Psoas muscle (tissue), 8 donors: ENCODE data around the gene DLG5. TPM values are rescaled to one million over a fixed set of nuclear protein-coding genes. Genes with fewer than 3 reads are reported as not detected.

Experiments used
- ATAC-seq, 4 donors: fragments of 200-7000 bp; cut with Tn5 transposase; one replicate each; pipeline ENCODE4 v1.9.1; 2020; ENCODE audit warnings: moderate library complexity in 3 of 4, mild to moderate bottlenecking in 2 of 4
- DNase-seq, 2 donors: peaks; one replicate each; pipeline ENCODE4 v3.0.0-alpha.2; 2020
- H3K27ac ChIP-seq: fragments of 200-600 bp; one replicate; pipeline ENCODE4 v1.8.0; 2022
- H3K27me3 ChIP-seq, 3 donors: fragments of 200-600 bp in 1 of 3; one replicate each; pipeline versions ENCODE4 v1.6.1 to v1.8.0; 2013 to 2022; ENCODE audit warnings: low read length in 2 of 3, mild to moderate bottlenecking in 2 of 3, moderate library complexity in 1 of 3; ENCODE audit not compliant: insufficient read depth in 3 of 3
- H3K36me3 ChIP-seq, 2 donors: fragments of 200-600 bp in 1 of 2; one replicate each; pipeline versions ENCODE4 v1.6.1 to v1.8.0; 2013 to 2022; ENCODE audit warnings: low read depth in 1 of 2, mild to moderate bottlenecking in 1 of 2, moderate library complexity in 1 of 2; ENCODE audit not compliant: insufficient read depth in 1 of 2
- H3K4me1 ChIP-seq: fragments of 200-600 bp; one replicate; pipeline ENCODE4 v1.8.0; 2022
- H3K4me3 ChIP-seq: fragments of 200-600 bp; one replicate; pipeline ENCODE4 v1.8.0; 2022; ENCODE audit warnings: mild to moderate bottlenecking
- H3K9me3 ChIP-seq: fragments of 200-600 bp; one replicate; pipeline ENCODE4 v1.8.0; 2022
- CTCF ChIP-seq: fragments of 200-600 bp; IDR thresholded peaks from one replicate; pipeline ENCODE4 v1.8.0; 2022; ENCODE audit warnings: antibody characterized with exemption
- WGBS, 3 donors: extraction: QIAGEN DNeasy Blood & Tissue Kit; methylation state at CpG; one replicate each; pipeline versions ENCODE4 v1.1.6 to v1.1.7; 2013; 5-methylcytosine and 5-hydroxymethylcytosine counted together
- intact Hi-C, 2 donors: fragments of 100-400 bp; cut with DNase I; formaldehyde crosslinking; loops; one replicate each; pipeline versions ENCODE4 v1.11.0 to v1.14.2; 2022
- polyA plus RNA-seq, 3 donors: library from polyadenylated mRNA; stranded (reverse); fragments of 200-250 nt; gene quantifications; one replicate each; pipeline ENCODE4 v1.2.3, GENCODE V29; 2013
- total RNA-seq, 4 donors: library from RNA; stranded (reverse); fragmentation: NEBNext Ultra II Directional in 2 of 4; extraction: Animal tissue kit (Norgen Biotek cat#: 25700) in 2 of 4; gene quantifications; one replicate each; pipeline versions ENCODE4 v1.2.1 to v1.2.4, GENCODE V29; 2021 to 2023
- donor health status: healthy with polysubstance abuse.
- donor health status: DM: no; HTN: no; CAD: no; lungs with moderate emphysema.
- donor health status: Bipolar disorder and iron deficiency.
- donor health status: healthy.
- donor health status: DM: yes; HTN: yes; CAD: no.
- donor health status: DM: no; HTN: no; CAD: no.
- donor health status: DM: no; HTN: no; CAD: no.
- donor health status: DM: yes; HTN: yes; CAD: no.

The DLG5 gene
- total and polyA plus RNA-seq, 7 donors, result 10.2 to 62.9 (median 36.9) TPM

GRCh38 chr10:77859200-77859864 lies 67.2 kb downstream of the DLG5 start:
- no peak for DNase-seq
- no peak for TF ChIP-seq CTCF
- Histone ChIP-seq H3K27ac (no peak overlapping the region), H3K27me3 (no peaks in the 10 kb centered on the region), H3K9me3 (no peaks in the 10 kb centered on the region), H3K36me3 (peaks cover 0 to 16% of the 10 kb centered on the region in 2 donors), H3K4me3 (no peak overlapping the region), H3K4me1 (peaks cover 4% of the 10 kb centered on the region)
- intact Hi-C loops, result no loop called here
- ATAC-seq, result no peak
- WGBS, 3 donors, result 90 to 96% (median 96%) methylated on average over 7 of the region's 7 CpGs

GRCh38 chr10:77857272-77857671 lies 69.3 kb downstream of the DLG5 start:
- no peak for DNase-seq
- Histone ChIP-seq H3K4me1 (no peaks in the 10 kb centered on the region), H3K4me3 (no peak overlapping the region), H3K27ac (no peak overlapping the region), H3K27me3 (no peaks in the 10 kb centered on the region), H3K9me3 (no peaks in the 10 kb centered on the region), H3K36me3 (peaks cover 0 to 37% of the 10 kb centered on the region in 2 donors)
- no peak for TF ChIP-seq CTCF
- intact Hi-C loops, result no loop called here
- 81 to 84% (median 84%) methylated on average over 11 of the region's 11 CpGs for WGBS, 3 donors
- ATAC-seq, result peak in 3 of 4 donors; percentile 40 to 44 (median 42)

GRCh38 chr10:77856566-77856965 lies 70.0 kb downstream of the DLG5 start:
- TF ChIP-seq CTCF, result no peak
- Histone ChIP-seq H3K27me3 (no peaks in the 10 kb centered on the region), H3K4me3 (no peak overlapping the region), H3K9me3 (no peaks in the 10 kb centered on the region), H3K4me1 (no peaks in the 10 kb centered on the region), H3K36me3 (peaks cover 0 to 44% of the 10 kb centered on the region in 2 donors), H3K27ac (no peak overlapping the region)
- intact Hi-C loops, result no loop called here
- WGBS, 3 donors, result 93 to 95% (median 95%) methylated on average over 17 of the region's 17 CpGs
- no peak for ATAC-seq
- DNase-seq, result no peak

- ATAC-seq, result peak in 2 of 4 donors; percentile 26 to 41
- Histone ChIP-seq H3K4me1 (no peaks in the 10 kb centered on the region), H3K27ac (no peak overlapping the region), H3K9me3 (no peaks in the 10 kb centered on the region), H3K36me3 (peaks cover 0 to 54% of the 10 kb centered on the region in 2 donors), H3K4me3 (no peak overlapping the region), H3K27me3 (no peaks in the 10 kb centered on the region)
- no peak for TF ChIP-seq CTCF
- DNase-seq, result no peak
- intact Hi-C loops, result no loop called here
- 48 to 77% (median 52%) methylated on average over 5 of the region's 5 CpGs for WGBS, 3 donors
Measured at GRCh38 chr10:77855404-77856155, 71.0 kb downstream of the DLG5 start.
